Measurements from ENCODE around the gene CNIH2. TPM values are rescaled to one million over a fixed set of nuclear protein-coding genes. Genes with fewer than 3 reads are reported as not detected.
"Not testable (repeated sequence)": the region's sequence is repeated elsewhere in the genome, so short reads cannot be mapped to it uniquely, and the experiment has no call there.

The CNIH2 gene
- total RNA-seq: 1.1 TPM

DNA sequence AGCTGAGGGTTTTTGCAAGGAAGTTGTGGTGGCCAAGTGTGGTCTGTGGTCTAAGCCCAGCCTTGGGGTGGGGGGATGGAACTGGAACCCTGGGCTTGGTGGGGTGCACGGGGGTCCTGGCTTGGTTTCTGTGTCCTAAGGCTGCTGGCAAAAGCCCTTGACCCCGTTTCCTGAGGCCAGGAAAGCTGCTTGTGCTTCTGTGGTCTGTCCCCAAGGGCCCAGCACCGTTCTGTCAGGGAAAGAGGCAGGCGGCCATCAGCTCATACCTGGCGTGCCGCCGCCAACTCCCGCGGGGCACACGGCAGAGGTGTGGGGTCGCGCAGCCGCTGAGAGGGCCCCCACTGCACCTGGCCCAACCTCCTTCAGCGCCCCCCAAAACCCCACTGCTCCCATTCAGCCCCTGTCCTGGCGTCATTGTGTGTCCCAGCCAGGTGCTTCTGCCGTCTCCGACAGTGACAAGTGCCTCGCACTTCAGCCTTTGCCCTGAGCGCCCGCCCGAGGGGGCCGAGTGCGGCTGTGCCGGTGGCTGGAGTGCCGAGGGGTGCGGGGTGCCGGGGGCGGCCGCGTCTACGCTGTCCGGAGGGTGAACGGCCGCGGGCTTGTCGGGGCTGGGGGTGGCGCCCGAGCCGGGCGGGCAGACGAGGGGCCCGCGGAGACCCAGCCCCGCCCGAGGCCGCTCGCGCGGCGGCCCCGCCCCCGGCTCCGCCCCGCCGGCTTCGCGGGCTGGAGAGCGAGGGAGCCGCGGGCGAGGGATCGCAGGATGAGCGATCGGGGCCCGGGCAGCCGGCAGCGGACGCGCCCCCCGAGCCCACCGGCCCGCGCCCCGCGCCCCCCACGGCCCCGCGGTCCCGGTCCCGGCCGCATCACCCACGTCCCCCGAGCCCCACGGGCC lies at the start of gene CNIH2:
Gene CNIH2, plus strand, starts transcription at position 705 of the 892 bp plus-strand sequence. CDS start 282 bp downstream, outside the sequence.
- DNase-seq (ENCODE audit: low spot score): no peak

- peak; percentile 31 for DNase-seq (ENCODE audit: low spot score)
Observed at GRCh38 chr11:66228521-66228920, 49.5 kb upstream of the CNIH2 start.

DNA sequence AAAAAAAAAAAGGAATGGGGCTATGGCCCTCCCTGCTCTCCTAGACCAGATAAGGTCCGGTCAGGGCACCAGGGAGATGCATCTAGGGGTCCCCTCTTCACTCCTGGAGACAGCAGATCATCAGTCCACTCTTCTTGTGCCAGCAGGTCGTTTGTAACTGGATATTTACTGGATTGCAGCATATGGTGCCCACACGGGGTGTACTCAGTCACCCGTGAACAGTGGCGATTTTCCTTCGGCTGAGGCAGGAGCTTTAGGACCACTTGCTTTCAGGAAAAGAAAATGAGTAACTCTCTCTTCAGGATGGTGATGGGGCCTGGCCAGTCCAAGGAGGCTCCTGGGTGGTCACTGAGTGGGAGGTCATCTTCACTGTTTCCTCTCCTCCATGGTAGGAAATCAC lies 47.8 kb upstream of the CNIH2 start:
- DNase-seq (ENCODE audit: low spot score): no peak

GRCh38 chr11:66230978-66231377 lies 47.0 kb upstream of the CNIH2 start:
- no peak for DNase-seq (ENCODE audit: low spot score)

- DNase-seq (ENCODE audit: low spot score): no peak
Observed at GRCh38 chr11:66231561-66231960, 46.4 kb upstream of the CNIH2 start.

DNA sequence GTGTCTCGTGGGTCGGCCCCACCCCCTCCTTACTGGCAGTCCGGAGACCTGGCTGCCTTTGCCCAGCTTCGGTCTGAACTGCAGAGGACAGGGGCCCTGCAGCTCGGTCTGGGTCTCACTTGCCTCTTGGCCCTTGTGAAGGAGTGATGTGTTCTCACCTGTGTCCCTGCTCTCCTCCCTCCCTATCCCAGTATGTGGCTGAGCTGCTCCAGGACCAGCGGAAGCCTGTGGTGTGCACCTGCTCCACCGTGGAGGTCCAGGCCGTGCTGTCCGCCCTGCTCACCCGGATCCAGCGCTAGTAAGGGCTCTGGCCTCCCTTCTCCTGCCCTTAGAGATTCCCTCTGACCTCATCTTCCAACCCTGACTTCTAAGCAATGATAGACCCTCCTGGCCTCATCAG lies 45.2 kb upstream of the CNIH2 start:
- DNase-seq (ENCODE audit: low spot score): no peak

- no peak for DNase-seq (ENCODE audit: low spot score)
Observed at GRCh38 chr11:66233301-66233700, 44.7 kb upstream of the CNIH2 start.

GRCh38 chr11:66235141-66235540 lies 42.8 kb upstream of the CNIH2 start:
- DNase-seq (ENCODE audit: low spot score): no peak

DNA sequence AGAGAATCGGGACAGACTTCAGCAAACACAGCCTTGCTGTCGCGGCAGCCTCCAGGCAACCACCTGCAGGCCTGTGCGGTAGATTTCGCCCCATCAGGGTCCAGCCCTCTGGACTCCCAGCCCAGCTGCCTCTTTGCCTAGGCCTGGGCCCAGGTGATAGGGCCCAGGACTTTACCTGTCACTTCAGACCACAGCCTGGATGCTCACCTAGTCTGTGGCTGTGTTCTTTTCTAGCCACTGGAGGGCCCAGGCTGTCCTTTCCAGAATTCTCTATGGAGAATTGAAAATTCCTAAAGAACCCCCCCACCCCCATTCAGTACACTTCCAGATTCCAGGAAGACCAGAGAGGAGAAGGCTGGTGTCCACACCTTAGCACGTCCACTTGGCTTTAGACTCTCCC lies 40.1 kb upstream of the CNIH2 start:
- DNase-seq (ENCODE audit: low spot score): no peak

- no peak for DNase-seq (ENCODE audit: low spot score)
Observed at GRCh38 chr11:66238786-66239413, 39.1 kb upstream of the CNIH2 start.

DNA sequence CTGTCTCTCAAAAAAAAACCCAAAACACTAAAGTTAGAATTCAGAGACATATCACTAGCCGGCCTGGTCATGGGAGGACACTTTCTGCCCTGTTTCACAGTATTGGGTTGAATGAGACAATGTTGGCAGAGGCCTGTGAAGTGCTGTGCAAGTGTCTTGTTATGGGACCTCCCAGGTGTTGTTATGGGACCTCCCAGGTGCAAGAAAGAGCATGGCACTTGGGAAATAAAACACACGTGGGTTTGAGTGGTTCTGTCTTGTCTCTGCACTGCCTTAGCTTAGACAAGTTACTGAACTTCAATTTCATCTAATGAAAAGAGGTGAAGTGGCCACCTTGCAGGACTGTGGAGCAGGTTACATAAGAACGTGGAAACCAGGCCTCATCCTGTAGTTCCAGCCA lies 38.5 kb upstream of the CNIH2 start:
- DNase-seq (ENCODE audit: low spot score): no peak

DNA sequence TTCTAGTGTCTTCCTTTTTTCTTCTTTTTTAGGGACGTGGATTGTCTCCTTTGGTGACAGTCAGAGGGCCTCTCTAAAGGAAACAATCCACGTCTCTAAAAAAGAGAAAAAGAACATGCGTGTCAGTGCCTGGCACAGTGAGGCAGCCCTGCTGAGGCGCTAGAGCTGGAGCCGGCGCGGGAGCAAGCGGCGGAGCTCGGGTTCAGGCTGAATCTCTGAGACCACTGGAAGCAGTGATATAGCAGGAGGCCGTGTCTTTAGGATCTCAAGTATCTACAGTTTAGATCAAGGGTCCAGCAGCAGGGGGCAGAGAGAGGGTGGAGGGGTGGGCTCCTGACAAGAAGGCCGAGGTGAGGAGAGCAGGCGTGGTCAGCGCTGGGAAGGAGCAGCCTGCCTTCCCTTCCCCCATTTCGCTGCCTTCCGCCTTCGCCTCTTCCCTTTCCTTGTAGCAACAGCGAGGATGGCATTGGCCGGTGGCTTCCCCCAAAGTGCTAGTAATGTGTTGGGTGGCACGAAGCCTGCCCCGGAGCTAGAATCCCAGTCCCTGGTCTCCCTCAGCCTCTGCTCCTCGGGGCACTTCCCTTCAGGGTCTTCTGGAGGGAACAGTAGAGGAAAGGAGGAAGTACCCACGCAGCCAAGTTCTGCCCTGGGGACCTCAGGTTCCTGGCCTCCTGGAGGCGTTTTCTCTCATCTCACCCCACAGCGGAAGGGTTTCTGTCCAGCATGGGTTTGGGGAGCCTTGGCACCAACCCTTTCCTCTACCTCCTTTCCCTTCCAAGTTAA lies 37.8 kb upstream of the CNIH2 start:
- DNase-seq (ENCODE audit: low spot score): no peak

- no peak for DNase-seq (ENCODE audit: low spot score)
Observed at GRCh38 chr11:66240781-66241136, 37.2 kb upstream of the CNIH2 start.

- no peak for DNase-seq (ENCODE audit: low spot score)
Observed at GRCh38 chr11:66242095-66242765, 35.7 kb upstream of the CNIH2 start.

GRCh38 chr11:66243782-66244535 lies 34.0 kb upstream of the CNIH2 start:
- DNase-seq (ENCODE audit: low spot score): no peak

DNA sequence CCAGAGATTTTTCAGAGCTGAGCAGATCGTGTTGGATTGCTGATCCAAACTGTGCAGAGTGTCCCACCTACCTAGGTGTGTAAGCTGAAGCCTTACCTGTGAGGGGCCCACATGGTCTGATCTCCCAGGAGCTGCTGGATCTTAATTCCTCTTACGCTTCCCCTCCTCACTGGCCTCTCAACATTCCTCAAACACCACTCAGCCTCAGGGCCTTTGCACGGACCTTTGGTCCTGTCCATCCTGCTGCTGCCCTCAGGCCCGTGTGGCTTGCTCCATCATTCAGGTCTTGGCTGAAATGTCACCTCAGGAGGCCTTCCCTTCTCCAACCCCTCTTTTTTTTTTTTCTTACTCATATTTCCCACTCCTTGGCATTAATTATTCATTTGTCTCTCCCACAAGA lies 30.7 kb upstream of the CNIH2 start:
- DNase-seq (ENCODE audit: low spot score): no peak

DNA sequence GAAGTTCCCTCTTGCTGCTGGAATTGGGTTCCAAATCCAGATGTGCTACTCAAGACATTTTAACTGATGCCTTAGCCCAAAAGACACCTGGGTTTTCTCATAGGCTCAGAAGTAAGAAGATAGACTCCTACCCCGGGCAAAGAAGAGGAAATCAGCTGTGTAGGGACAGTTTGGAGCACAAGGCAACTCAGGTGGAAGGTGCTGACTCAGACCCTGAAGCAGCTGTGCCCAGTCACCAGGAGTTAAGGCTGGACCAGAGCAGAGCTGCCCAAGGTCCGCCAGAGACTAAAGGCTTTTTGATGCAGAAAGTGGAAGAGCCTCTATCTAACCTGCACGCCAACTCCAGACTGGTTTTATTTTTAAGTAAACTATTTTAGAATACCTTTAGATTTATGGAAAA lies 30.2 kb upstream of the CNIH2 start:
- DNase-seq (ENCODE audit: low spot score): no peak

DNA sequence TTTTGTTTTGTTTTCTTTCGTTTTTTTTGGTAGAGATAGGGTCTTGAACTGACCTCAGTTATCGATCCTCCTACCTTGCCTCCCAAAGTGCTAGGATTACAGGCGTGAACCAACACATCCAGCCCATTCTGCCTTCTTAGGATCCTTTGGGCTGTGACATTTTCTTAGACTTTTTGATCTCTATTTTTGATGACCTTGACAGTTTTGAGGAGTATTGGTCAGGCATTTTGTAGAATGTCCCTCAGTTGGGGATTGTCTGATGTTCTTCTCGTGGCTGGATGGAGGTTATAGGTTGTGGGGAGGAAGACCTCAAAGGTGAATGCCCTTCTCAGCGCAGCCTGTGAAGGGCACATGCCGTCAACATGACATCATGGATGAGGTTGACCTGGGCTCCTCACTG lies 29.1 kb upstream of the CNIH2 start:
- no peak for DNase-seq (ENCODE audit: low spot score)

DNA sequence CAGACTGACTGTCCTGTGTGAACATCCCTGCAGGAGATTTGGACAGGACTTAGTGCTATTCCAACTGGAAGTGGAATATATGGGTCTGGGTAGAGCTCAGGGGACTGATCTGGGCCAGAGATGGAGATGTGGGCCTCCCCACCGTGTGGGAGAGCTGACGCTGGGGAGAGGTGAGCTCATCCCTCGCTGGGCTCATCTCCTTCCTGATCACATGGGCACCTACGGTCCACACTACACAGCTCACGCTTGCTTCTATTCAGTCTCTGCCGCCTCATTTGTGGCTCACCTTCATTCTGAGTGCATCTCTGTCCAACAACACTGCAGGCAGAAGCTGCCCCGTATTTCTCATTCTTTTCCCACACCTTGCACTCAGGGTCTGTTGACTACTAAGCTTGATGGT lies 26.2 kb upstream of the CNIH2 start:
- no peak for DNase-seq (ENCODE audit: low spot score)

GRCh38 chr11:66253081-66253480 lies 24.9 kb upstream of the CNIH2 start:
- DNase-seq (ENCODE audit: low spot score): not testable (repeated sequence)

- DNase-seq (ENCODE audit: low spot score): no peak
Observed at GRCh38 chr11:66258473-66258893, 19.5 kb upstream of the CNIH2 start.
